ENCODE results near the gene YIPF4.

- TF ChIP-seq POLR2AphosphoS5 (IDR thresholded peaks at IDR 0.05; ENCODE audit: low read depth, low read length) (no peak), POLR2A (IDR thresholded peaks at IDR 0.05; ENCODE audit: low read depth, low read length) (no peak)
These were observed 6.6 kb upstream of the YIPF4 start for GRCh38 chr2:32271063-32271462.
